ENCODE results near the gene TRIM31. TPM values are rescaled to one million over a fixed set of nuclear protein-coding genes. Genes with fewer than 3 reads are reported as not detected.

The TRIM31 gene
- total RNA-seq, 1 donor from 2014 or later: not detected

DNA sequence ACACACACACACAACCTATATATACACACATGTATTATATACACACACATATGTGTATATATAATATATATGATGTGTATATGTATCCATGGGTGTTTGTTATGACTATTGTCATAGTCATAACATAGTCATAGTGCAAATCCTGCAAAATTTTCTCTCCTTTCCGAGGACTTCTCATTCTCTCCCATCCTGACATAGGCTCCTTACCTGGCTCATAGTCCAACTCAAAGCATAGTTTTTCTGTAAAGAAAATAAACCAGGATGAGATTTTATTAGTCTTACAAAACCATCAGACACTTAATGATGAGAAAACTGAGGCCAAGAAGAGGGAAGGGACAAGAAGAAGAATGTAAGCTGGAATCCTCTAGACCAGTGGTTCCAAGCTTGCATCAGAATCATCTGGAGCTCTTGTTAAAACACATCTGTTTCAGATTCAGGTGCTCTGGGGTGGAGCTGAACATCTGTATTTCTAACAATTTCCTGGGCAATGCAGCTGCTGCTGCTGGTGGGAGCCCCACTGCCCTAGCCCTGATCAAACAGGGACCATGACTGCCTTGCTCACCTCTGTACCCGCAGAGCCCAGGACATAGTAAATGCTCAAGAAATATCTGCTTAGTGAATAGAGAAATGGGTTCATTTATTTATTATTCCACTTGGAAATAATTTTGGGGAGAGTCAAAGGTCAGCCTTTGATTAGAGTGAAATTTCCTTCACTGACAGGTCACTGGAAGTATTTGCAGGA is 42.8 kb upstream of the TRIM31 start:
- Mint-ChIP-seq H3K4me3 (ENCODE audit: unreplicated experiment) (no peak overlapping the region), H3K4me1 (ENCODE audit: unreplicated experiment) (peaks cover 2% of the 10 kb centered on the region), H3K27ac (ENCODE audit: unreplicated experiment) (no peak overlapping the region), H3K27me3 (ENCODE audit: unreplicated experiment) (peaks cover 3% of the 10 kb centered on the region), H3K9me3 (ENCODE audit: unreplicated experiment) (no peaks in the 10 kb centered on the region), H3K36me3 (ENCODE audit: low read depth, unreplicated experiment) (no peaks in the 10 kb centered on the region)
- TF ChIP-seq, protein P1, sequence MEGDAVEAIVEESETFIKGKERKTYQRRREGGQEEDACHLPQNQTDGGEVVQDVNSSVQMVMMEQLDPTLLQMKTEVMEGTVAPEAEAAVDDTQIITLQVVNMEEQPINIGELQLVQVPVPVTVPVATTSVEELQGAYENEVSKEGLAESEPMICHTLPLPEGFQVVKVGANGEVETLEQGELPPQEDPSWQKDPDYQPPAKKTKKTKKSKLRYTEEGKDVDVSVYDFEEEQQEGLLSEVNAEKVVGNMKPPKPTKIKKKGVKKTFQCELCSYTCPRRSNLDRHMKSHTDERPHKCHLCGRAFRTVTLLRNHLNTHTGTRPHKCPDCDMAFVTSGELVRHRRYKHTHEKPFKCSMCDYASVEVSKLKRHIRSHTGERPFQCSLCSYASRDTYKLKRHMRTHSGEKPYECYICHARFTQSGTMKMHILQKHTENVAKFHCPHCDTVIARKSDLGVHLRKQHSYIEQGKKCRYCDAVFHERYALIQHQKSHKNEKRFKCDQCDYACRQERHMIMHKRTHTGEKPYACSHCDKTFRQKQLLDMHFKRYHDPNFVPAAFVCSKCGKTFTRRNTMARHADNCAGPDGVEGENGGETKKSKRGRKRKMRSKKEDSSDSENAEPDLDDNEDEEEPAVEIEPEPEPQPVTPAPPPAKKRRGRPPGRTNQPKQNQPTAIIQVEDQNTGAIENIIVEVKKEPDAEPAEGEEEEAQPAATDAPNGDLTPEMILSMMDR (IDR thresholded peaks at IDR 0.05; ENCODE audit: unreplicated experiment): no peak
- no peak for DNase-seq (ENCODE audit: low spot score)

DNA sequence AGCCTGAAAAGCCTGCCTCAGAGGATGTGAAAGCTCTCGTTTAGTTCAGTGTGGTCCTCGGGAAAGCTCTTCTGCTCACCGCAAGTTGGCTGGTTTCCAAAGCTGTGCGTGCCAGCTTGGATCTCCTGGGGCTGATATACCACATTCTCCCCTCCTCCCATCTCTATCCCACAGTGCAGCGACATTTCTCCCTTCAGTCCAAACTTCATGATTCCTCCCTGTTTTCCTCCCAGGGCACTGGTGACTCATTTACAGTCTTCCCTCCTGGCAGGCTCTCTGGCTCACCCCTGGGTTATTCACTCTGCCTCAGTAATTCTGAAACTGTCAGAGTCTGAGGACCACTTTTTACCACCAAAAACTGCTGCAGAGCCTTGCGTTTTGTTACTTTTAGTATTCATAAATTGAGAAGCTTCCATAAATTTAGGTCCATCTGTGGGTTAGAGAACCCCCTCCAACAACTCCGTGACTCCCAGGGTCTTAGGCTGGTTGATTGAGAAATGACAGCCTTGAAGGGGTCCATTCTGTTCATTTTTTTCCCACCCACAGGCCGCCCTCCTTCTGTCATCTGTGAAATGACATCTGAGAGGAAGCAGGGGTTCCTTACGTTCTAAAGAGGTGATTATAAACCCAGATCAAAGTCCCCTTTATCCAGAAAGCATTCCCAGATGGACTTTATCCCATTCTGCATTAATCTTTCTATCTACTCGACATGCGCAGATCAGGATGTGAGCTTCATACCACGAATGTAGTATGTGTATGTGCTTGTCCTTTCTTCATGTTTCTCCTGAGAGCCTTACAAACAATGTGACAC is 42.0 kb upstream of the TRIM31 start:
- no peaks in the 10 kb centered on the region for H3K36me3 Mint-ChIP-seq (ENCODE audit: low read depth, unreplicated experiment)
- H3K27ac Mint-ChIP-seq (ENCODE audit: unreplicated experiment): no peak overlapping the region
- DNase-seq (ENCODE audit: low spot score): no peak
- H3K9me3 Mint-ChIP-seq (ENCODE audit: unreplicated experiment): no peaks in the 10 kb centered on the region
- TF ChIP-seq, protein P1 (IDR thresholded peaks at IDR 0.05; ENCODE audit: unreplicated experiment): no peak
- no peak overlapping the region for H3K4me3 Mint-ChIP-seq (ENCODE audit: unreplicated experiment)
- H3K4me1 Mint-ChIP-seq (ENCODE audit: unreplicated experiment): peaks cover 2% of the 10 kb centered on the region
- peaks cover 3% of the 10 kb centered on the region for H3K27me3 Mint-ChIP-seq (ENCODE audit: unreplicated experiment)

DNA sequence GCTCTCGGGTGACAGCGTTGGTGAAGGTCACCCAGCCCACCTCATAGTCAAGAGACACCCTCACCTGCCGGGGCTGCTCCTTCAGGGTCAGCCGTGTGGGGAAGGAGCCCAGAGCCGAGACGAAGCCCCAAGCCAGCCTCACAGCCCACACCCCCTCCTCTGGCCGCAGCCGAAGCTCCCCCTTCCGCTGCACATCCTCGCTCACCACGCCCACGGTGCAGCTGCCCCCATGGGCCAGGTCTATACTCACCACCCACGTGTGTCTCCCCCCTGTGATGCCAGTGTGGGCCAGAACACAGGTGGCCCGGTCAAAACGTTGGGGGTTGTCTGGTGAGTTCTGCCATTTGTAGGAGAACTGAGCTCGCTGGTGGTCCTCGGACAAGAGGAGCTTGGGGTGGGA is 41.2 kb upstream of the TRIM31 start:
- Mint-ChIP-seq H3K4me3 (ENCODE audit: unreplicated experiment) (no peak overlapping the region), H3K27me3 (ENCODE audit: unreplicated experiment) (peaks cover 3% of the 10 kb centered on the region), H3K9me3 (ENCODE audit: unreplicated experiment) (no peaks in the 10 kb centered on the region), H3K36me3 (ENCODE audit: low read depth, unreplicated experiment) (no peaks in the 10 kb centered on the region), H3K27ac (ENCODE audit: unreplicated experiment) (no peak overlapping the region), H3K4me1 (ENCODE audit: unreplicated experiment) (peaks cover 2% of the 10 kb centered on the region)
- TF ChIP-seq, protein P1 (IDR thresholded peaks at IDR 0.05; ENCODE audit: unreplicated experiment): no peak
- no peak for DNase-seq (ENCODE audit: low spot score)

DNA sequence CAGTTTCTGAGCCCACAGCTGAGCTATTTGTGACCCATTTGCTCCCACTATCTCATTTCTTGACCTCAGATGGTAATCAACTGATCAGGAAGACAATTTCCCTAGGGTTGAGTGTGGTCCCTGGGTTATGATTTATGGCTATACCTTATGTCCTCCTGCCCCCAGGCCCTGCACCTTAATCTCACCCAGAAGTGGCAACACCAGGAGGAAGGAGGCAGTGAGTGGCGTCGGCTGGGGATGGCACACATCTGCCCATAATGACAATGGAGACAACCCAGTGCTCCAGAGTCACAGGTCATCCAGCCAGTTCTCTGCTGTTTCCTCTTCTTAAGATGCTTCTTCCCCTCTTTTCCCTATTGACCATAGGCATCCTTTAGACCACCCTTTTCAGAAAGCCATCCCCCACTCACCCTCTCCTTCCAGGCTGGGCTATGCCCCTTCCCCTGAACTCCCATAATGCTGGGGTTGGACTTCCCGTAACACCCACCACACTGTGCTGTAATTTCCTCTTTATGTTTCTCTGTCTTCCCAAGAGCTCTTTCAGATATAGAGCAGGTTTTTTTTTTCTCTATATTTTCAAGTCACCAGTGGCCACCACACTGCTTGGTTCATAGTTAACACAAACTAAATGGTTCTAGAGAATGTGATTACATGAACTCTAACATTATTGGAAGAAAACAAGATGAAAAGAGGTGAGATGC is 40.2 kb upstream of the TRIM31 start:
- no peaks in the 10 kb centered on the region for H3K9me3 Mint-ChIP-seq (ENCODE audit: unreplicated experiment)
- H3K27me3 Mint-ChIP-seq (ENCODE audit: unreplicated experiment): peaks cover 3% of the 10 kb centered on the region
- no peak overlapping the region for H3K27ac Mint-ChIP-seq (ENCODE audit: unreplicated experiment)
- H3K4me3 Mint-ChIP-seq (ENCODE audit: unreplicated experiment): peak overlapping the region; percentile 7
- peaks cover 2% of the 10 kb centered on the region for H3K4me1 Mint-ChIP-seq (ENCODE audit: unreplicated experiment)
- DNase-seq (ENCODE audit: low spot score): no peak
- TF ChIP-seq, protein P1 (IDR thresholded peaks at IDR 0.05; ENCODE audit: unreplicated experiment): no peak
- no peaks in the 10 kb centered on the region for H3K36me3 Mint-ChIP-seq (ENCODE audit: low read depth, unreplicated experiment)

Measured in endothelial cell (in vitro differentiated cells).